ENCODE results near the gene ZNF445. TPM values are rescaled to one million over a fixed set of nuclear protein-coding genes. Genes with fewer than 3 reads are reported as not detected.

Gene ZNF445
- total RNA-seq, 1 donor from 2014 or later = 28.3 TPM

DNA sequence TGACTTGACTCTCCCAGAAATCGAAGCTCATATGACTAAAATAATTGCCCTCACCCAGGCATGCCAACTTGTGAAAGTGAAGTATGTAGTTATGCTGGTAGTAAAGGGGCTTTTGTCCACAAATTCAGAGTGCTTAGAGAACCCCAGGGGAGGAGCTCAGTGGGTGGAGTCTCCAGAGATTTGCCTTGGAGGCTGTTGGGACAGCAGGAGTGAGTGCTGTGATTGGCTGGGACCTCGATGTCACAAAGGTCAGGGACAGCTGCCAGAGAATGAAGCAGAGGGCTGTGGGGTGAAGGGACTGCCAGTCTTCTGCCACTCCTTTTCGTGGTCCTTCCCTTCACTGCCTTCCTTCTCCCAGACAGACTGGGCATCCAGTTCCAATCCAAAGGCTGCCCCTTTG lies 49.8 kb downstream of the ZNF445 start:
- Mint-ChIP-seq H3K4me1 (peaks cover 17% of the 10 kb centered on the region), H3K36me3 (no peaks in the 10 kb centered on the region), H3K4me3 (no peak overlapping the region), H3K27me3 (ENCODE audit: insufficient read depth, low read depth) (peaks cover under 1% of the 10 kb centered on the region), H3K27ac (peak overlapping the region; percentile 79), H3K9me3 (no peaks in the 10 kb centered on the region)
- TF ChIP-seq, protein P1, sequence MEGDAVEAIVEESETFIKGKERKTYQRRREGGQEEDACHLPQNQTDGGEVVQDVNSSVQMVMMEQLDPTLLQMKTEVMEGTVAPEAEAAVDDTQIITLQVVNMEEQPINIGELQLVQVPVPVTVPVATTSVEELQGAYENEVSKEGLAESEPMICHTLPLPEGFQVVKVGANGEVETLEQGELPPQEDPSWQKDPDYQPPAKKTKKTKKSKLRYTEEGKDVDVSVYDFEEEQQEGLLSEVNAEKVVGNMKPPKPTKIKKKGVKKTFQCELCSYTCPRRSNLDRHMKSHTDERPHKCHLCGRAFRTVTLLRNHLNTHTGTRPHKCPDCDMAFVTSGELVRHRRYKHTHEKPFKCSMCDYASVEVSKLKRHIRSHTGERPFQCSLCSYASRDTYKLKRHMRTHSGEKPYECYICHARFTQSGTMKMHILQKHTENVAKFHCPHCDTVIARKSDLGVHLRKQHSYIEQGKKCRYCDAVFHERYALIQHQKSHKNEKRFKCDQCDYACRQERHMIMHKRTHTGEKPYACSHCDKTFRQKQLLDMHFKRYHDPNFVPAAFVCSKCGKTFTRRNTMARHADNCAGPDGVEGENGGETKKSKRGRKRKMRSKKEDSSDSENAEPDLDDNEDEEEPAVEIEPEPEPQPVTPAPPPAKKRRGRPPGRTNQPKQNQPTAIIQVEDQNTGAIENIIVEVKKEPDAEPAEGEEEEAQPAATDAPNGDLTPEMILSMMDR (IDR thresholded peaks at IDR 0.05) = no peak
- TF ChIP-seq EZH2 (IDR thresholded peaks at IDR 0.05) (no peak), EZH2phosphoT487 (IDR thresholded peaks at IDR 0.05) (no peak)
- no peak overlapping the region for H3K4me3 ChIP-seq
- H4K20me1 ChIP-seq (ENCODE audit: low read depth) = no peaks in the 10 kb centered on the region
- no peaks in the 10 kb centered on the region for H3K27me3 ChIP-seq
- H3K79me2 ChIP-seq (ENCODE audit: low read depth) = no peaks in the 10 kb centered on the region
- no peaks in the 10 kb centered on the region for H3K4me1 ChIP-seq
- no peak overlapping the region for H3K4me2 ChIP-seq
- H3K9me3 ChIP-seq (ENCODE audit: low read depth) = no peaks in the 10 kb centered on the region
- no peak overlapping the region for H3K27ac ChIP-seq
- H3K36me3 ChIP-seq = no peaks in the 10 kb centered on the region
- H2AFZ ChIP-seq (replicated peaks) = peak overlapping the region; percentile 73
- H3F3A ChIP-seq (ENCODE audit: low read depth) = no peaks in the 10 kb centered on the region
- DNase-seq (ENCODE audit: low spot score) = peak; percentile 11
- no peak overlapping the region for H3K9ac ChIP-seq

- Histone ChIP-seq H3K4me3 (no peak overlapping the region), H3K36me3 (no peaks in the 10 kb centered on the region), H4K20me1 (ENCODE audit: low read depth) (no peaks in the 10 kb centered on the region), H3K4me1 (no peaks in the 10 kb centered on the region), H3F3A (ENCODE audit: low read depth) (no peaks in the 10 kb centered on the region), H3K27ac (no peak overlapping the region), H3K9me3 (ENCODE audit: low read depth) (no peaks in the 10 kb centered on the region), H3K9ac (no peak overlapping the region), H3K4me2 (no peak overlapping the region), H3K79me2 (ENCODE audit: low read depth) (no peaks in the 10 kb centered on the region), H2AFZ (replicated peaks) (no peak overlapping the region), H3K27me3 (no peaks in the 10 kb centered on the region)
- H3K4me3 Mint-ChIP-seq = no peak overlapping the region
- peak overlapping the region; percentile 72 for H3K27ac Mint-ChIP-seq
- no peaks in the 10 kb centered on the region for H3K36me3 Mint-ChIP-seq
- H3K9me3 Mint-ChIP-seq = no peaks in the 10 kb centered on the region
- TF ChIP-seq EZH2phosphoT487 (IDR thresholded peaks at IDR 0.05) = no peak
- no peak for TF ChIP-seq EZH2 (IDR thresholded peaks at IDR 0.05)
- TF ChIP-seq, protein P1 (IDR thresholded peaks at IDR 0.05) = no peak
- peaks cover 10% of the 10 kb centered on the region for H3K4me1 Mint-ChIP-seq
- H3K27me3 Mint-ChIP-seq (ENCODE audit: insufficient read depth, low read depth) = peaks cover 5% of the 10 kb centered on the region
- DNase-seq (ENCODE audit: low spot score) = no peak
Measured at GRCh38 chr3:44424758-44425157, 52.7 kb downstream of the ZNF445 start.

DNA sequence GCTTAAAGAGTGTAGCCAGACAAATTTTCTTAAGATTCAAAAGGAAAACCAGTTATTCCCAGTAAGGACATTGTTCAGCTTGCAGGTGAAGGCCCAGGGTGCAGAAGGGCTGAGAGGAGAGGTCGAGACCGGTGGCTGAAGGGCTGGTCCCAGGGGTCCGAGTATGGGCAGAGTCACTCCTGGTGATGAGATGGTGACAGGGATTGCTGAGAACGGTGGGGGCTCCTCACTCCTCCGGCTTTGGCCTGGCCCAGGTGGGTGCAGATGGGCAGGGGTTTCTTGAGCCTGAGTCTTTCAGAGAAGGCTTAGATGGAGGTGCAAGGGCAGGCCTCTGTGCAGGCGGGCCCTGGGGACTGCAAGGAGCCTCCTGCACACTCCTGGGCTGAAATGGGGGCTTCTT lies 56.2 kb downstream of the ZNF445 start:
- peaks cover 8% of the 10 kb centered on the region for H3K27me3 Mint-ChIP-seq (ENCODE audit: insufficient read depth, low read depth)

More for the DNA sequence above, 56.2 kb downstream of the ZNF445 start:
- Histone ChIP-seq H3K4me2 (no peak overlapping the region), H3K79me2 (ENCODE audit: low read depth) (no peaks in the 10 kb centered on the region), H3K36me3 (no peaks in the 10 kb centered on the region), H3K4me3 (no peak overlapping the region), H3K27me3 (no peaks in the 10 kb centered on the region), H3K27ac (no peak overlapping the region), H3F3A (ENCODE audit: low read depth) (no peaks in the 10 kb centered on the region), H3K4me1 (no peaks in the 10 kb centered on the region), H3K9ac (no peak overlapping the region), H4K20me1 (ENCODE audit: low read depth) (no peaks in the 10 kb centered on the region), H3K9me3 (ENCODE audit: low read depth) (no peaks in the 10 kb centered on the region), H2AFZ (replicated peaks) (no peak overlapping the region)
- Mint-ChIP-seq H3K9me3 (peaks cover 6% of the 10 kb centered on the region), H3K36me3 (no peaks in the 10 kb centered on the region), H3K4me3 (no peak overlapping the region), H3K4me1 (peaks cover 14% of the 10 kb centered on the region), H3K27ac (no peak overlapping the region)
- no peak for TF ChIP-seq EZH2phosphoT487 (IDR thresholded peaks at IDR 0.05)
- TF ChIP-seq, protein P1 (IDR thresholded peaks at IDR 0.05) = no peak
- TF ChIP-seq EZH2 (IDR thresholded peaks at IDR 0.05) = no peak
- DNase-seq (ENCODE audit: low spot score) = no peak

Measured in neural progenitor cell (in vitro differentiated cells).